ENCODE results near the gene CA12. TPM values are rescaled to one million over a fixed set of nuclear protein-coding genes. Genes with fewer than 3 reads are reported as not detected.
A peak's percentile ranks its signal among the peaks of the same experiment; 100 is the strongest.
"Not testable (repeated sequence)": the region's sequence is repeated elsewhere in the genome, so short reads cannot be mapped to it uniquely, and the experiment has no call there.

CA12 gene
- total RNA-seq, 2 donors from 2014 or later: 1.2 to 2.1 TPM

- Histone ChIP-seq H3K9ac (ENCODE audit: extremely low read depth, low read length, poor library complexity, severe bottlenecking) (no peak overlapping the region), H3K27me3 (ENCODE audit: control insufficient read depth, insufficient read depth, low read length, poor library complexity, severe bottlenecking) (no peaks in the 10 kb centered on the region), H3K9me3 (ENCODE audit: control insufficient read depth, low read length) (no peaks in the 10 kb centered on the region), H3K4me1 (ENCODE audit: control insufficient read depth, insufficient read depth, low read length) (no peaks in the 10 kb centered on the region), H3K4me3 (ENCODE audit: low read length) (no peak overlapping the region), H3K36me3 (ENCODE audit: control insufficient read depth, insufficient read depth, low read length) (no peaks in the 10 kb centered on the region), H3K27ac (ENCODE audit: low read depth, low read length) (peak overlapping the region; percentile 83)
- no peak overlapping the region for H3K4me3 Mint-ChIP-seq
- peak; percentile 37 for DNase-seq
- no peak overlapping the region for H3K27ac Mint-ChIP-seq
- 91 to 93% methylated on average over 5 to 9 of the region's 9 CpGs for WGBS, 2 experiments (ENCODE audit: insufficient coverage in 1 of 2, insufficient read length in 1 of 2)
- H3K4me1 Mint-ChIP-seq: peaks cover 7% of the 10 kb centered on the region
- H3K27me3 Mint-ChIP-seq (ENCODE audit: insufficient read depth): peaks cover 8% of the 10 kb centered on the region
- H3K36me3 Mint-ChIP-seq (ENCODE audit: low read depth): no peaks in the 10 kb centered on the region
- TF ChIP-seq, protein P1, sequence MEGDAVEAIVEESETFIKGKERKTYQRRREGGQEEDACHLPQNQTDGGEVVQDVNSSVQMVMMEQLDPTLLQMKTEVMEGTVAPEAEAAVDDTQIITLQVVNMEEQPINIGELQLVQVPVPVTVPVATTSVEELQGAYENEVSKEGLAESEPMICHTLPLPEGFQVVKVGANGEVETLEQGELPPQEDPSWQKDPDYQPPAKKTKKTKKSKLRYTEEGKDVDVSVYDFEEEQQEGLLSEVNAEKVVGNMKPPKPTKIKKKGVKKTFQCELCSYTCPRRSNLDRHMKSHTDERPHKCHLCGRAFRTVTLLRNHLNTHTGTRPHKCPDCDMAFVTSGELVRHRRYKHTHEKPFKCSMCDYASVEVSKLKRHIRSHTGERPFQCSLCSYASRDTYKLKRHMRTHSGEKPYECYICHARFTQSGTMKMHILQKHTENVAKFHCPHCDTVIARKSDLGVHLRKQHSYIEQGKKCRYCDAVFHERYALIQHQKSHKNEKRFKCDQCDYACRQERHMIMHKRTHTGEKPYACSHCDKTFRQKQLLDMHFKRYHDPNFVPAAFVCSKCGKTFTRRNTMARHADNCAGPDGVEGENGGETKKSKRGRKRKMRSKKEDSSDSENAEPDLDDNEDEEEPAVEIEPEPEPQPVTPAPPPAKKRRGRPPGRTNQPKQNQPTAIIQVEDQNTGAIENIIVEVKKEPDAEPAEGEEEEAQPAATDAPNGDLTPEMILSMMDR (conservative IDR thresholded peaks at IDR 0.05): no peak
- no peaks in the 10 kb centered on the region for H3K9me3 Mint-ChIP-seq
Measured at GRCh38 chr15:63323798-63324563, 57.7 kb downstream of the CA12 start.

DNA sequence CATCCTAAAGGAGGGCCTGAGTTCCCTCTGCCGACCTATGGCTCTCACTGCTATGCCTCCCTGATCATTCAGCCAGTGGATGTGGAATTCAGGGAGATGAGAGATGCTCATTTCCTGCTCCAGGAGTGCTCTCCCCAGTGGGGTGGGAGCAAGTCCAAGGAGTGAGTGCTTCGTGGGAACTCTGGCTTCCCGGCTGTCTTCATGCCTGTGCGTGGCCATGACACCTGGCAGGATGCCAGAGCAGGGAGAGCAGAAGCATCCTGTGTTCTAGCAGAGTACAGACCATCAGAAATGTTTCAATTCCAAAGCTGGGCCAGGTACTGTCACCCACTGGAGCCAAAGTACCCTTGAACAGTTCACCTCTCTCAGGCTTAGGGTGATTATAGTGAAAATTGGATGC is 59.1 kb downstream of the CA12 start:
- Mint-ChIP-seq H3K27ac (no peak overlapping the region), H3K4me1 (peaks cover 6% of the 10 kb centered on the region), H3K9me3 (no peaks in the 10 kb centered on the region), H3K36me3 (ENCODE audit: low read depth) (no peaks in the 10 kb centered on the region), H3K27me3 (ENCODE audit: insufficient read depth) (peaks cover 6% of the 10 kb centered on the region), H3K4me3 (no peak overlapping the region)
- Histone ChIP-seq H3K9me3 (ENCODE audit: control insufficient read depth, low read length) (no peaks in the 10 kb centered on the region), H3K4me1 (ENCODE audit: control insufficient read depth, insufficient read depth, low read length) (no peaks in the 10 kb centered on the region), H3K36me3 (ENCODE audit: control insufficient read depth, insufficient read depth, low read length) (no peaks in the 10 kb centered on the region), H3K4me3 (ENCODE audit: low read length) (no peak overlapping the region), H3K27ac (ENCODE audit: low read depth, low read length) (no peak overlapping the region), H3K9ac (ENCODE audit: extremely low read depth, low read length, poor library complexity, severe bottlenecking) (no peak overlapping the region), H3K27me3 (ENCODE audit: control insufficient read depth, insufficient read depth, low read length, poor library complexity, severe bottlenecking) (no peaks in the 10 kb centered on the region)
- TF ChIP-seq, protein P1 (conservative IDR thresholded peaks at IDR 0.05): no peak
- DNase-seq: peak; percentile 35
- WGBS, 2 experiments (ENCODE audit: insufficient coverage in 1 of 2, insufficient read length in 1 of 2): 85 to 93% methylated on average over 2 to 4 of the region's 4 CpGs

GRCh38 chr15:63321462-63321861 is 60.2 kb downstream of the CA12 start:
- peaks cover 9% of the 10 kb centered on the region for H3K4me1 Mint-ChIP-seq
- H3K4me3 Mint-ChIP-seq: no peak overlapping the region

DNA sequence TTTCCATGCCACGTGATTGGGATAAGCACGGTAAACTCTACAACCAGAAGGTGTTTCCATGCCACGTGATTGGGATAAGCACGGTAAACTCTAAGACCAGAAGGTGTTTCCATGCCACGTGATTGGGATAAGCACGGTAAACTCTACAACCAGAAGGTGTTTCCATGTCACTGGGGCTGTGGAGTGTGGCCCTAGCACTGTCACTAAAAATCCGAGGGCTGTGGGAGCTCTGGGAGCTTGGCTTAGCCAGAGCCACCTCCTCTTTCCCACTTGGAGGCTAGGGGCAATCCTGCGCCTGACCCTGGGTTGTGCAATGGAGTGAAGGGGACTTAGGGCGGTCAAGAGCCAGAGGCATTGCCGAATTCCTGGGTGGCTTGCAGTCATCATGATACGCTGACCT is 60.7 kb downstream of the CA12 start:
- not testable (repeated sequence) for H3K27ac ChIP-seq (ENCODE audit: low read depth, low read length); H3K4me1 ChIP-seq (ENCODE audit: control insufficient read depth, insufficient read depth, low read length); H3K36me3 ChIP-seq (ENCODE audit: control insufficient read depth, insufficient read depth, low read length); H3K36me3 Mint-ChIP-seq (ENCODE audit: low read depth); H3K27ac Mint-ChIP-seq; H3K9me3 Mint-ChIP-seq; DNase-seq; H3K27me3 ChIP-seq (ENCODE audit: control insufficient read depth, insufficient read depth, low read length, poor library complexity, severe bottlenecking); H3K4me3 Mint-ChIP-seq; H3K4me3 ChIP-seq (ENCODE audit: low read length); H3K27me3 Mint-ChIP-seq (ENCODE audit: insufficient read depth); H3K9me3 ChIP-seq (ENCODE audit: control insufficient read depth, low read length); H3K9ac ChIP-seq (ENCODE audit: extremely low read depth, low read length, poor library complexity, severe bottlenecking)
- 93 to 94% methylated on average over 3 to 7 of the region's 11 CpGs for WGBS, 2 experiments (ENCODE audit: insufficient coverage in 1 of 2, insufficient read length in 1 of 2)
- peaks cover 13% of the 10 kb centered on the region for H3K4me1 Mint-ChIP-seq

More at GRCh38 chr15:63321462-63321861, 60.2 kb downstream of the CA12 start:
- DNase-seq: no peak
- no peaks in the 10 kb centered on the region for H3K4me1 ChIP-seq (ENCODE audit: control insufficient read depth, insufficient read depth, low read length)
- no peaks in the 10 kb centered on the region for H3K9me3 ChIP-seq (ENCODE audit: control insufficient read depth, low read length)
- H3K27ac ChIP-seq (ENCODE audit: low read depth, low read length): no peak overlapping the region
- Mint-ChIP-seq H3K27ac (no peak overlapping the region), H3K36me3 (ENCODE audit: low read depth) (no peaks in the 10 kb centered on the region), H3K9me3 (no peaks in the 10 kb centered on the region), H3K27me3 (ENCODE audit: insufficient read depth) (peaks cover 6% of the 10 kb centered on the region)
- TF ChIP-seq, protein P1 (conservative IDR thresholded peaks at IDR 0.05): no peak
- WGBS, 2 experiments (ENCODE audit: insufficient coverage in 1 of 2, insufficient read length in 1 of 2): 93 to 95% methylated on average over 14 to 29 of the region's 29 CpGs
- no peak overlapping the region for H3K9ac ChIP-seq (ENCODE audit: extremely low read depth, low read length, poor library complexity, severe bottlenecking)
- H3K27me3 ChIP-seq (ENCODE audit: control insufficient read depth, insufficient read depth, low read length, poor library complexity, severe bottlenecking): no peaks in the 10 kb centered on the region
- H3K4me3 ChIP-seq (ENCODE audit: low read length): no peak overlapping the region
- no peaks in the 10 kb centered on the region for H3K36me3 ChIP-seq (ENCODE audit: control insufficient read depth, insufficient read depth, low read length)

DNA sequence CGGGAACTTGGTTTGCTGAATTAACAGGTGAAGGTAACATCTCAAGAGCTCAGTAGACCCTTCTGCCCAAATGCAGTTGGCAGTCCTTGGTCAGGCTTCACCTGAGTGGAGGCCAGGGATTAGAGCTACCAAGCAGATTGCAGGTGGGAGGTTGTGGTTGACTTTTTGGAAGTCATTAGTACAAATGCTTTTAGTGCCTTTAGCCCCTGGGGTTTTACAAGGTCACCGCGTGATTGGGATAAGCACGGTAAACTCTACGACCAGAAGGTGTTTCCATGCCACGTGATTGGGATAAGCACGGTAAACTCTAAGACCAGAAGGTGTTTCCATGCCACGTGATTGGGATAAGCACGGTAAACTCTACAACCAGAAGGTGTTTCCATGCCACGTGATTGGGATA is 61.2 kb downstream of the CA12 start:
- H3K4me1 ChIP-seq (ENCODE audit: control insufficient read depth, insufficient read depth, low read length); H3K36me3 Mint-ChIP-seq (ENCODE audit: low read depth); H3K9me3 ChIP-seq (ENCODE audit: control insufficient read depth, low read length); H3K27me3 Mint-ChIP-seq (ENCODE audit: insufficient read depth); H3K4me3 Mint-ChIP-seq; H3K27ac Mint-ChIP-seq; H3K27me3 ChIP-seq (ENCODE audit: control insufficient read depth, insufficient read depth, low read length, poor library complexity, severe bottlenecking); DNase-seq; H3K4me3 ChIP-seq (ENCODE audit: low read length); H3K27ac ChIP-seq (ENCODE audit: low read depth, low read length); H3K36me3 ChIP-seq (ENCODE audit: control insufficient read depth, insufficient read depth, low read length); H3K9ac ChIP-seq (ENCODE audit: extremely low read depth, low read length, poor library complexity, severe bottlenecking); H3K9me3 Mint-ChIP-seq: not testable (repeated sequence)
- peaks cover 15% of the 10 kb centered on the region for H3K4me1 Mint-ChIP-seq
- WGBS, 2 experiments (ENCODE audit: insufficient coverage in 1 of 2, insufficient read length in 1 of 2): 97% methylated on average over 6 of the region's 10 CpGs; no CpG with 5 or more reads in 1 of the 2 experiments

All from endodermal cell (in vitro differentiated cells).